GM19463 (cell line): ENCODE measurements around the gene CEBPB.

Source experiments
- ATAC-seq: cut with Tn5 transposase; IDR thresholded peaks from one replicate; pipeline ENCODE4 v1.9.1; 2021; ENCODE audit warnings: mild to moderate bottlenecking, moderate library complexity; ENCODE audit not compliant: unreplicated experiment

Gene CEBPB

DNA sequence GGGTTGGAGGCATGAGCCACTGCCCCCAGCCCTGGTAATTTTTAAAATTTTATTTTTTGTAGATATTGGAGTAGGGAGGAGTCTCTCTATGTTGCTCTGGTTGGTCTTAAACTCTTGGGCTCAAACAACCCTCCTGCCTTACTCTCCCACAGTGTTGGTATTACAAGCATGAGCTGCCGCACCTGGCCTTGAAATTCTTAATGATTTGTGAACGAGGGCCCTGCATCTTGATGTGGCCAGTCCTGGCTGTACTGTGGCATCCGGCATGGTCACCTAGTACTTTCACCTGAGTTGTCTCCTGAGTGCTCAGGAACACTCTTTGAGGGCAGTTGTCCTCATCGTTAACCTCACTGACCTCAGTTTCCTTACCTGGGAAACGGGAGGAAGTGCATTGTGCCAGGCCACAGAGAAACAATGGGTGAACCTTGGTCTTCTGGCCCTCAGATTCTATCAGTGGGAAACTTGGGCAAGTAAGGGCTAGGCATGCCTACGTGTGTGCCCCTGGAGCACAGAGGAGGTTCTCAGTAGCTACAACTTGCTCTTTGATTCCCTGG is 19.5 kb downstream of the CEBPB start:
- no peak for ATAC-seq

- no peak for ATAC-seq
These were observed 20.5 kb downstream of the CEBPB start for GRCh38 chr20:50211091-50211490.

DNA sequence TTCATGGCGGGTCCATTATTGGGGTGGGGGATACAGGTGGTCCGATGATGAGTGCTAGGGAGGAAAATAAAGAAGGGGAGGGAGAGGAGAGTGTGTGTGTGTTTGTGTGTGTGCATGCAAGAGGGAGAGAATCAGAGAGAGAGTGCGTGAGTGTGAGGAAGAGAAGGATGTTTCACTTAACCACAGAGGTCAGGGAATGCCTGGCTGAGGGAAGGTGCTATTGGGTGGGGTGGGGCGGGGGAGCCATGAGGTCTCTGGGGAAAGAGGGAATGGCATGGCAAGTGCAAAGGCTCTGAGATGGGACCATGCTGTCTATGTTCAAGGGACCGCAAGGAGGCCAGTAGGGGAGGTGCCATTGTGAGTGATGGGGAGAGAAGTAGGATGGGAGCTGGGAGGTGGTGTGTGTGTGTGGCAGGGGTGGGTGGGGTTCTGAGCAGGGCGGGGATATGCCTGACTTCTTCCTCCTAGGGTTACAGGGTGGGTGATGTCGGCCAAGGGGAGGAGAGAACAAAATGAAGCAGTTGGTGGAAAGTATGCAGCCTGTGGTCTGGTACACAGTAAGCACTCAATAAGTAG is 23.0 kb downstream of the CEBPB start:
- ATAC-seq, result no peak

- ATAC-seq, result no peak
These were observed 23.8 kb downstream of the CEBPB start for GRCh38 chr20:50214226-50215024.

DNA sequence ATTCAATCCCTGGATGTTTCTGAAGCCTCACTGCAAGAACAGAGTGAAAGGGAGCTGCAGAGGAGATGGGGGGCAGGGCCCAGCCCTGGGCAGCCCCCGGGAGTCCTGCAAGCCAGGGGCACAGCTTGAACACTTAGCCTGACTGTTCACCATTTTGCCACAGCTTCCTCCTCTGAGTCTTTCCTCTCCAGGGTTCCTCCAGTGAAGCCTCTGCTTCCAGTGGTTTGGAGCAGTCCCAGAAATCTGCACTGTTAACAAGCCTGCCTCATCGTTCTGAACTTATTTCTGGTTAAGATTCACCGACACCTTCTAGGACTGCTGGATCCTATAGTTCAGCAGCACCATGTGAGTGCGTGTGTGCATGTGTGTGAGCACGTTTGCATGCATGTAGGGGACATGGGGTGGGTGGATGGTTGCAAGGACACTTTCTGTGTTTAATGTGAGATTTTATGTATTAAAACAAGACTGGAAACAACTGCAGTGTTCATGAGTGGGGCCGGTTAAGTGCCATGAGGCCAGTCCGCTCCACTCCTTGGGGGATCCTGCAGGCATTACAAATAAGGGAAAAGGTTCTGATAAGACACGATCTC is 24.6 kb downstream of the CEBPB start:
- no peak for ATAC-seq

- no peak for ATAC-seq
These were observed 25.3 kb downstream of the CEBPB start for GRCh38 chr20:50215926-50216325.

DNA sequence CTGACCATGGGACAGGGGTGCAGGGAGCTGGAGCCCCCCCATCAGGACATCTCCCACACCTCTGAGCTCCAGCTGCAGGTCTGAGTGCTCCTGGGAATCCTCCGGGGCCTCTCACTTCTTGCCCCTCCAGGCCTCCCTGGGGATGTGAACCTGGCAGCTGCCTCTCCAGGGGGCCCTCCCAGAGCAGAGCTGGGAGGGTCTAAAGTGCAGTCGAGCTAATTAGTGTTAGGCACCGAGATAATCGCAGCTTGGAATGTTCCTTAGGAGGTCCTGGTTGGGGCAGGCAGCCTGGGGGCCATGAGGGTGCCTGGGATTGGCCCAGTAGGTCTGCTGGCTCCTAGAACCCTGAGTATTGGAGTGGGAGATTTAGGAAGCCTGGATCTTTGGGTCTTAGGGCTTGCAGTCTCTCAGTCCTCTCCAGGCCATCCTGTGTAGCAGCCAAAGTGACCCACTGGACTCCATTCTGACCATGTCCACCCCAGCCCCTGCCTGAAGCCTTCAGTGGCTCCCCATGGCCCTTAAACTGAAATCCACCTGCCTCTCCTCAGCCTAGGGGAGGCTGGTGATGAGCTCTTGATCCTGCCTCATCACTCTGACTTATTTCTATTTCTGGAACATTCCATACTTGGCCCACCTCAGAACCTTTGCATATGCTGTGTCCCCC is 26.0 kb downstream of the CEBPB start:
- no peak for ATAC-seq

DNA sequence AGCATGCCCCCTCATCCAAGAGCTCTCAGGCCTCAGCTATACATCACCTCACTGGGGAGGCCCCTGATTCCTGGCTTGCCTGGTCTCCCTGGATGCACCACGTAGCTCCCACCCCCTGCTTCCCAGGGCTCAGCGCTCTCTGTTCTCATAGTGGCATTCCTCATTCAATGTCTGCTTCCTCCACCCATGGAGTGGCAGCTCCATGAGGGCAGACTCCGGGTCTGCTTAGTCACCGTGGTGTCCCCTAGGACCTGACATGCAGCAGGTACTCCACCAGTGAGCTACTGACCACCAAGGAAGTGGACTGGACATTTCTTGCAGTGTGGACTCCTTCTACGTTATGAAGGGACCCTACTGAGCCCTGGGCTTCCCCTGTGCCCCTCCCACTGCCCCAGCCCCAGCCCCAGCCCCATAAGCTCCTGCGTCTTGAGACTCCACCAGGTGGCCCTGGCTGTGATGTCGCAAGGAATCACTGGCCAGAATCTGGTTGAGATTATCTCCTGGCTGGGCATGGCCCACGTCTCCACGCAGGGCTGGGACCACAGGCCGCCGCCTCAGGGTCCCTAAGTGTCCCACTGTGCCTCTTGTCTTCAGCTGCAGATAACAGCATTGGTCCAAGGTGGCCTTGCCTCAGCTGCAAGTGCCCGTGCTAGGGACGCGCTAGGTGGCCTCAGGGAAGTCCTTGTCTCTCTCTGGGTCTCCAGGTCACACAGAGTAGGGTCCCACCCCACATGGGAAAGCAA is 26.7 kb downstream of the CEBPB start:
- ATAC-seq, result no peak

- ATAC-seq, result no peak
These were observed 28.4 kb downstream of the CEBPB start for GRCh38 chr20:50218987-50219435.

DNA sequence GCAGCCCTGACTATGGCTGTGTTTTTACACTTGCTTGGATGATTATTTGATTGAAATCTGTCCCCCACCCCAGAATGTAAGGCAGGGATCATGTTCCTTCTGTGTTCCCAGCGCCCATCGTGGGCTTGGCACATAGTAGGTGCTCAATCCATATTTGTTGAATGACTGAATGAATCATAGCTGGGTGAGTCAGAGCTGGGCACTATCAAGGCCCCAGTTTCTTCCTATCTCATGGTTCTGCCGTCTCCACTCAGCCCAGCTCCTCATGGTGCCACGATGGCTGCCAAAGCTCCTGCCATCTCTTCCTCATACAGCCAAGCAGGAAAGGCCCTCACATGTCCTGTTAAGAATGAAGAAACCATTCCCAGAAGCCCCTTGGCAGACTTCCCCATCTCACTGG is 29.0 kb downstream of the CEBPB start:
- ATAC-seq, result no peak

DNA sequence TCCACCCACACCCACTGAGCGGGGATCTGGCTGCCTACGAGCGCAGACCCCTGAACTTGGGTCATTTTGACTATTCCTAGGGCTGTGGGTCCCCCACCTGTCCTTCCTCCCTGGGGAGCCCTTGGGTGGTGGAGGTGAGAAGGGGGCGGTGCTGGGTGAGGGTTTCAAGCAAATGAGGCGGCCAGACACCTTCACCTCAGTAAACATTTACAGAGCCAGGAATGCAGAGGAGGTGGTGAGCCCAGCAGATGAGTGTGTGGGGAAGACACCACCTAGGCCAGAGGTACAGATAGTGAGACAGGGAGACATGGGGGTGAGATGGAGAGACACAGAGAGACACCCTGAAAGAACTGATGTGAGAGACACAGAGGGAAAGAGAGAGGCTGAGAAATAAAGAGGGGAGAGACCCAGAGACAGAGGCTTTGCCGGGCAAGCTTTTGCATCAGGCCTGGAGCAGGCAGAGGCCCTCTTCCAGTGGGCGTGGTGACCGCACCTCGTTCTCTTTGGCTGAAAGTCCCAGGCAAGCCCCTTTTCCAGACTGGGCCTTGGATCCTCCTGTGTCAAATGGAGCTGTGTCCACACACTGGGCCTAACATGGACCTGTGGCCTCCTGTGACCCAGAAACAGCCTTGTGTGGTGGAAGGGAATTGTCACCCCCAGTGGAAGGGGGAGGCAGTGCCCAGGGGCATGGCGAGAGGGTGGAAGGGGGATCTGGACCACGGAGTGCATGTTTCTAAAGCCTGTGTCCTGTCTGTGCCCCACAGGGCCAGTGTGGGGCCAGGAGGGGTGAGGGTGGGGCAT is 29.7 kb downstream of the CEBPB start:
- no peak for ATAC-seq

DNA sequence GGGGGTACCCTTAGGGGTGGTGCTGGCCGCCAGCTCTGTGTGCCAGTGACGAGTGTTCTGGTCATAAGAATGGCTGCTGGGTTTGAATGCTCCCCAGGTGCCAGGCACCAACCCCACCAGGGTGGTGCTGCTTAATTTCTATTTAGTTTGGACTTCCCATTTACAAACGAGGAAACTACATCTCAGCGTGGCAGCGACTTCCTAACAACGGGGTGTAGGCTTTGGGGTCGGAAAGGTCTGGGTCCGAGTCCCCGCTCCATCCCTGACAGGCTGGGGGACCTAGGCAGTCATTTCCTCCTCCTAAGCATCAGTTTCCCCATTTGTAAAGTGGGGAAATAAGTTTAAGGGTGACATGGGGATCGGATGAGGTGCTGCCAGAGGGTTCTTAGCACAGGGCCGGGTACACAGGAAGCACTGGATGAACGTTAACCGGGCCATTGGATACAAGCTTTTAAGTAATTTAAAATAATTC is 30.3 kb downstream of the CEBPB start:
- ATAC-seq, result no peak

GRCh38 chr20:50221501-50222308 is 31.1 kb downstream of the CEBPB start:
- no peak for ATAC-seq

DNA sequence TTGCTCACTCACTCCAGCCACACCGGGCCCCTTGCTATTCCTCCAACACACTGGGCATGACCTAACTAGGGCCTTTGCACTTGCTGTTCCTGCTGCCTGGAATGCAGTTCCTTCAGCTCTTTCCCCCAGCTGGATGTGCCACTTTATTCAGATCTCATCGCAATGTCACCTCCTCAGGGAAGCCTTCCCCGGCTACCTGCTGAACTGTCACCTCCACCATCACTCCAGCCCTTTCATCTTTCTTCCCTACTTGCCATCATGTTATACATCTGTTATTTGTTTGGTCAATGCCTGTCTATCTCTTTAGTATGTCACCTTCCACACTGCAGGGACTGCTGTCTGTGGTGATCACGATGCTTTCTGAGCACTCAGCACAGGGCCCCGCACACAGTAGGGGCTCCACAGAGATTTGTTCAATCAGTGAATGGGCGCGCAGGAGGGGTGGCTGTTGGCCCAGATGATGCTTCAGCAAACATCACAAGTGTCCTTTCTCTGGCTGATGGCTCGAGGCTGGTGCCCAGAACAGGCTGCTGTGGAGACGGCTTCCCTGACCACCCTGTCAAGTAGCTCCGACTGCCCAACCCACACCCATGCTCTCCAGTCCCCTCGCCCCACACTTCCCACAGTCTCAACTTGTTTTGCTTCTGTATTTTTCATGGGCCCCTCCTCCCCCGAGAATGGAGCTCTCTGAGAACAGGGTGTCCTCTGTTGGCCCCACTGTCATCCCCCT is 31.8 kb downstream of the CEBPB start:
- no peak for ATAC-seq

DNA sequence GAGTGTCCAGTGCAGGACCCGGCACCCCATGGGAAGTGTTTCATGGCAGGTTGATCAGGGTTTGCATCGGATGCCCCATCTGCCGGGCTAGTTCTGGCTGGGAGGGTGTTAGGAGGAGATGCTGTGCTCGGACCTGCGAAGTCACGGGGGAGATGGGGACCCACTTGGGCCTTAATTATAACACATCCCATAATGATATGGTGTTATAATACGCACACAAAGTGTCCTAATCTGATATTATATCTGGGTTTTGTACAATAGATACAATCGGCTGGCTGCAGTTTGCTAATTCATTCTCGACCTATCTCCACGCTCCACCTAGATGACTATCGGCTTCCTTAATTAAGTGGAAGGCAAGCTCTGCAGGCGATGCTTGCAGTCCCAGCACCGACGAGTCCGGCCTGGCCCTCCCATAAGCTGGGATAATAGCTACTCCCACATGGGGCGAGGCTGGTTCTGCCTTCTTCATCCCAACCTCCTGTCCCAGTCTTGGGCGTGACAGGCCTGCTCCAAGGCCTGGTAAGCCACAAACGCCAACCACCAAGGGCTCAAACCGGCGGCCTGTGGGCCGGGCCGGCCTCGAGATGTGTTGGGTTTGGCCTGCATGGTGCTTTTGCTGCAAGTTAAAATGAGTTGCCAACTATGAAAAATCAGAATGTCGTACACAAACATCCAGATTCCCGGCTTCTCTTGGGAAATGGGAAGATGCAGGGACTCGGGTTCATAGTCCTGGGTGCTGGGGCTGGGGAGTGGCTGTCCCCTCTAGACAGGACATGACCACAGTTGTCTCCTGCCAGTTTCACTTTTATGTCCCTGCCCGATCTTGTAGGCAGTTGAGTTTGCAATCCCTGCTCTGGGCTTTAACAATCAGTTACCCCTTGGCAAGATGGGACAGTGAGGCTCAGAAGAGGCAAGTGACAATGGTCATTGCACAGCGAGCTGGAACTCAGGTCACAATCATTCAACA is 32.7 kb downstream of the CEBPB start:
- no peak for ATAC-seq

- ATAC-seq, result no peak
These were observed 33.4 kb downstream of the CEBPB start for GRCh38 chr20:50224052-50224451.
